Measurements from ENCODE around the gene TMEM255B.
"Not testable (repeated sequence)": the region's sequence is repeated elsewhere in the genome, so short reads cannot be mapped to it uniquely, and the experiment has no call there.

Gene TMEM255B

GRCh38 chr13:113817860-113818691, 59.0 kb downstream of the TMEM255B start:
- DNase-seq (ENCODE audit: low read depth): no peak

GRCh38 chr13:113818700-113819295, 59.8 kb downstream of the TMEM255B start:
- DNase-seq (ENCODE audit: low read depth): no peak

- DNase-seq (ENCODE audit: low read depth): no peak
These were observed 60.3 kb downstream of the TMEM255B start for GRCh38 chr13:113819341-113819730.

GRCh38 chr13:113819731-113820715, 61.0 kb downstream of the TMEM255B start:
- no peak for DNase-seq (ENCODE audit: low read depth)

GRCh38 chr13:113820813-113821651, 62.0 kb downstream of the TMEM255B start:
- no peak for DNase-seq (ENCODE audit: low read depth)

GRCh38 chr13:113821847-113822246, 62.8 kb downstream of the TMEM255B start:
- no peak for DNase-seq (ENCODE audit: low read depth)

GRCh38 chr13:113822266-113822665, 63.2 kb downstream of the TMEM255B start:
- no peak for DNase-seq (ENCODE audit: low read depth)

GRCh38 chr13:113822956-113823744, 64.1 kb downstream of the TMEM255B start:
- no peak for DNase-seq (ENCODE audit: low read depth)

GRCh38 chr13:113823771-113824170, 64.7 kb downstream of the TMEM255B start:
- DNase-seq (ENCODE audit: low read depth): no peak

- DNase-seq (ENCODE audit: low read depth): no peak
These were observed 66.8 kb downstream of the TMEM255B start for GRCh38 chr13:113825841-113826240.

GRCh38 chr13:113826446-113826845, 67.4 kb downstream of the TMEM255B start:
- DNase-seq (ENCODE audit: low read depth): not testable (repeated sequence)

- DNase-seq (ENCODE audit: low read depth): no peak
These were observed 68.0 kb downstream of the TMEM255B start for GRCh38 chr13:113827021-113827420.

GRCh38 chr13:113828282-113828825, 69.3 kb downstream of the TMEM255B start:
- DNase-seq (ENCODE audit: low read depth): no peak

- not testable (repeated sequence) for DNase-seq (ENCODE audit: low read depth)
These were observed 71.5 kb downstream of the TMEM255B start for GRCh38 chr13:113830426-113830950.

GRCh38 chr13:113831061-113831460, 72.0 kb downstream of the TMEM255B start:
- no peak for DNase-seq (ENCODE audit: low read depth)

GRCh38 chr13:113832205-113832604, 73.2 kb downstream of the TMEM255B start:
- no peak for DNase-seq (ENCODE audit: low read depth)

- DNase-seq (ENCODE audit: low read depth): no peak
These were observed 73.6 kb downstream of the TMEM255B start for GRCh38 chr13:113832631-113833030.

GRCh38 chr13:113833111-113833830, 74.2 kb downstream of the TMEM255B start:
- DNase-seq (ENCODE audit: low read depth): no peak

- not testable (repeated sequence) for DNase-seq (ENCODE audit: low read depth)
These were observed 75.0 kb downstream of the TMEM255B start for GRCh38 chr13:113834006-113834405.

Measured in stimulated activated CD8-positive, alpha-beta memory T cell treated with anti-CD3 and anti-CD28 coated beads, Interleukin-15, amount 100 ng/mL, for 24 hours (primary cell).